ENCODE results near the gene NCKAP5.

NCKAP5 gene

GRCh38 chr2:133175926-133176325 is 392.3 kb downstream of the NCKAP5 start:
- DNase-seq: no peak

DNA sequence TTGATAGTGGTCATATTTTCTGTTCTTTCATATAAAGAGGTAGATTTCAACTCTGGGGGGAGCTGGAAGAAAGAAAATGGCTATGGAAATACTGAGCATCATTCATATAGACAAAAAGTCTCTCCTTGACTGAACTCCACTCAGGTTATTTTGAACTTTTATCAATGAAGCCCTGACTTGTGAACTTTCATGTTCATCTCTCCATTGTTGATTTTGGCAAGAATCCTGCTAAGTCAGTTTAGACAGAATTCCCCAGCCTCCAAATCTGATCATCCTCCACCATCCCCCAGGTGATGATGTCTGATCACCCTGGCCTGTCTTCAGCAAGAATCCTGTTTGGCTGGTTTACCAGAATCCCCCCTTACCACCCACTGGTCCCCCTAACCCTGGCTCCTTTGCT is 395.0 kb downstream of the NCKAP5 start:
- no peak for DNase-seq

- peak; percentile 32 to 47 for DNase-seq
Measured at GRCh38 chr2:133171393-133172004, 396.8 kb downstream of the NCKAP5 start.

DNA sequence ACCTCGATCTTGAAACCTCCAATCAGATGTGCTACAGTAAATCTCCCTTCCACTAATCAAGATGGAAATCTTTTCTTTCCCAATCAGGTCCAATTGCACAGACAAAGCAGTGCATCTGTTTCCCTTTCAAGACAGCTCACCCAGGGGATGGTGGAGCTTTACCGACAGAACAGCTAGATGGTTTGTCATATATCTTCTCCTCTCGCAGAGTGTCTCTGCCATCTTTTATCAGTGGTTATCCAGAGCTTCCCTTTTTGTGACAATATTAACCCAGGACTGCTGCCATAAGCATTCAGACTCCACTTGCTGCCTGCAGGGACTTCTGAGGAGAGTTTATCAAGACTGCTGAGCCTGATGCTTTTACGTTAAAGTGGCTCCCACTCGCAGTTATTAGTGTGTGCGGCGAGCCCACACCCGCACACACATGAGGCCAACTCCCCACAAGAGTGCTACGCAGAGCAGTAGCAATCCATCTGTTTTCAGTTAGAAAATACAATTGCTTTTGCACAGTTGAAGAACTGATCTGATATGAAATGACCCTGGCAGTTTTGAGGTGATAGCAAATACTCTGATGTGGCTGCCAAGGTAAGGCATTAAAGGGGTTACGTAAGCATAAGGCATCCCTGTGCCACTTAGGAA is 398.9 kb downstream of the NCKAP5 start:
- DNase-seq: no peak

- DNase-seq: no peak
Measured at GRCh38 chr2:133167990-133168389, 400.3 kb downstream of the NCKAP5 start.

DNA sequence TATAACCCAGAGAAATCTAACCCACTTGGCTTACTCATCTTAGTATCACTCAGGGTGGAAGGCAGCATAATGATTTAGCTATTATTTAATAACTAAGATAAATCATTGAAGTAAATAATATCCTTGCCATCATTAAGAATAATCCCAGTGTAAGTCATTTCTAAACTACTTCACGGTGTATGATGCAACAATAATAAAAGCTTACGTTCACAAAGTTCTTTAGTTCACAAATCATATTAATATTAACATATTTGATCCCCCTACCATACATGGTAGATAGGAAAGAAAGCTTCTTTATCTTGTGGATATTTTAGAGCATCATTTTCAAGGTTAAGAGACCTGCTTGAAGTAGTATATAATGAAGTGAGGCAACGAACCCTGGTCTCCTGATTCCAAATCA is 401.0 kb downstream of the NCKAP5 start:
- no peak for DNase-seq

DNA sequence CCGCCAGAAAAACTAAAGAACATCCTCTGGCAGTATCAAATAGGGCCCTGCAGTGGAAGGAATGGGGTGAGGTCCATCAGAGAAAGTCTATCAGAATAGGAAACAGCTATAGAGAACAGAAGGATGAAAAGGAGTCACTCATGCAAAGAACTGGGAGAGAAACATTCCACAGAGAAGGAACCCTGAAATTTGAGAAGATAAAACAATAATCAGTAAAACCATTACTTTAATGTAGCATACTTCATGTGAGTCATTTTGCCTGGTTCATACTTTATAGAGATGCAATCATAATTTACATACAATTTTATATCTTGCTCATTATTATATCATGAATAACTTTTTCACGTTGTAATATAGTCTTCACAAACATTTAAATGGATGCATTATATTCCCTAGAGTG is 402.2 kb downstream of the NCKAP5 start:
- DNase-seq: no peak

- DNase-seq: no peak
Measured at GRCh38 chr2:133163111-133163510, 405.2 kb downstream of the NCKAP5 start.

DNA sequence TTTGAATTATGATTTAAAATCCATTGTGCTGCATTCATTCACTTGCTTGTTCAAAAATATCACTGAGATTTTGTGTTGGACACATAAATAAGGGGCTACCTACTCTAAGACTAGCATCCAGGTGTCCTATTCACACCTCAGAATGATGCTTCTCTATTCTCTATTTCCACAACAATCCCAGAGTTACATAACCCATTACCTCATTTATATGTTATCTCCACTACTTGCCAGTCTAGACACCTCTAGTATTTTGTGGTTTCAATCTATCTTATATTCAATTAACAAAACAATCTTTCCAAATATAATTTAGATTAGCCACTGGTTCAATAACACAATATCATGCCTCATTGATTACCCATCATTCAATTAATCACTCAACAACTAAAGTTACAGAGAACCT is 409.8 kb downstream of the NCKAP5 start:
- no peak for DNase-seq

DNA sequence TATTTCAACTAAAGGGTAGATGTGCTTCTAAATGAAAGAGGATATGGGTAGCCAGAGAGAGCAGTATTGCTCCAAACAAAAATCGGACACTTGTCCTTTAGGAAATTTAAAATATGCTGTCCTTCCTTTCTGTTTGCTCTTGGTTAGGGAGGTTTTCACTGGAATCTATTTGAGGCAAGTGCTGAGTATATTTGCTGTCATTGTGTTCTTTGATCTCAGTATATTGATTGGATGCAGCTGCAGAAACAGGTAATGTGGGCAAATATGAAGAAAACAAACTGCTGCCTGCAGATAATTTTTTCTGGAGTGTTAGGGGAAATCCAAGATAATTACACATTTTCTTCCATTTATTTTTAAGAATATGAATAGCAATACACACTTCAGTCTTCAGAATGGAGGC is 410.2 kb downstream of the NCKAP5 start:
- DNase-seq: no peak

- DNase-seq: no peak
Measured at GRCh38 chr2:133157141-133157540, 411.1 kb downstream of the NCKAP5 start.

GRCh38 chr2:133152801-133153200 is 415.5 kb downstream of the NCKAP5 start:
- DNase-seq: no peak

GRCh38 chr2:133148187-133148586 is 420.1 kb downstream of the NCKAP5 start:
- DNase-seq: no peak

DNA sequence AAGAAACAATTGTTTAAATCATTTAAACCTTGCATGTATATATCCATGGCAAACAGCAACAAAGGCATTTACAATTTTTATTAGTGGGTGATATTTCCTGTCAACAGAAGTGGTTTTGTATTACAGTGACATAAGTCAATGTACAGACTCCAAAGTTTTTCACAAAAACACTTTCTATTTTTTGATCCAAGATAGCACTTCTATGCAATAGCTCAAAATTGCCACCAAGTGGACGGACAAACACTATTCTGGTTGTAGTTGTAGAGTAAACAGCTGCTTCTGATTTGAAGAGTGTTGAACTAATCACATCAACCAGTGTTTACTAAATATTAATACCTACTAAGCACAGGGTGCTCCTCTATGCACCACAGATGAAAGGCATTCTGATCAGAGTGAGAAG is 421.4 kb downstream of the NCKAP5 start:
- DNase-seq: no peak

GRCh38 chr2:133143645-133144044 is 424.6 kb downstream of the NCKAP5 start:
- DNase-seq: no peak

- DNase-seq: no peak
Measured at GRCh38 chr2:133142087-133142486, 426.2 kb downstream of the NCKAP5 start.

- DNase-seq: no peak
Measured at GRCh38 chr2:133140620-133141019, 427.6 kb downstream of the NCKAP5 start.

- DNase-seq: no peak
Measured at GRCh38 chr2:133139847-133140533, 428.3 kb downstream of the NCKAP5 start.

- no peak for DNase-seq
Measured at GRCh38 chr2:133138693-133139092, 429.6 kb downstream of the NCKAP5 start.

- no peak for DNase-seq
Measured at GRCh38 chr2:133135035-133135654, 433.1 kb downstream of the NCKAP5 start.

- DNase-seq: no peak
Measured at GRCh38 chr2:133130548-133131246, 437.6 kb downstream of the NCKAP5 start.

DNA sequence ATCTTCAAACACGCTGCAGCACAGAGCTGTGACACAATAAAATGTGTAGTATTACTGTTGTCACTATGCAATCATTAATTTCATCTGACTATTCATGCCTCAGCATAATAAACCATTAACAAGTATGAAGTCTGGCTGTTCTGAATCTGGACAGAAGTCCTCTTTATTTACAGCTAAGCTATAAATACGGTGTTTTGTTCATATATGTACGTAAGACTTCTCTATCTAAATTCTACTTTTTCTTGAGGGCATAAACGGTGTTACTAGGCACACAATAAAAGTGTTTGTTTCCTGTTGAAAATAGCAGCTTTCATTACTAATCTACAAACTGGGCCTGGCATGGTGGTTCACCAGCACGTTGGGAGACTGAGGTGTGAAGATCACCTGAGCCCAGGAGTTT is 443.8 kb downstream of the NCKAP5 start:
- DNase-seq: no peak

GRCh38 chr2:133123904-133124303 is 444.4 kb downstream of the NCKAP5 start:
- DNase-seq: no peak

Measured in AML-193 (cell line).